MM.1S (cell line): ENCODE results near the gene KPNA1.

Experiments used
- CTCF ChIP-seq: fragments of 300-600 bp; sonication (generic); IDR thresholded peaks from 2 replicates; pipeline ENCODE4 v1.5.1; 2016; ENCODE audit warnings: antibody characterized with exemption, low read length, mixed read lengths
- EZH2 ChIP-seq: fragments of 300-600 bp; sonication (generic); optimal IDR thresholded peaks from 2 replicates; pipeline ENCODE3; 2017; ENCODE audit warnings: low read depth, mild to moderate bottlenecking, antibody characterized with exemption, low read length, mixed read lengths
- EZH2phosphoT487 ChIP-seq: fragments of 300-600 bp; sonication (generic); IDR thresholded peaks from 2 replicates; pipeline ENCODE4 v1.6.1; 2018; ENCODE audit warnings: antibody characterized with exemption, low read length

GRCh38 chr3:122451371-122451770, 63.4 kb downstream of the KPNA1 start:
- TF ChIP-seq CTCF (no peak), EZH2 (no peak), EZH2phosphoT487 (no peak)
